Activated naive CD8-positive, alpha-beta T cell treated with anti-CD3 and anti-CD28 coated beads, Interleukin-2, amount 50 U/mL, for 24 hours (primary cell): ENCODE results near the gene TRIP13.

Experiments used
- ATAC-seq: fragments of 150-1000 bp; cut with Tn5 transposase; one replicate; pipeline ENCODE4 v1.10.0; 2021
- DNase-seq: peaks from one replicate; pipeline ENCODE4 v3.0.0; 2021
- H3K27ac Mint-ChIP-seq: one replicate; pipeline ENCODE4 v1.8.0; 2021; ENCODE audit warnings: mild to moderate bottlenecking, mixed read lengths
- H3K27me3 Mint-ChIP-seq: one replicate; pipeline ENCODE4 v1.8.0; 2021; ENCODE audit warnings: mixed read lengths
- H3K36me3 Mint-ChIP-seq: one replicate; pipeline ENCODE4 v1.8.0; 2021; ENCODE audit warnings: low read depth, mixed read lengths
- H3K4me1 Mint-ChIP-seq: one replicate; pipeline ENCODE4 v1.8.0; 2021; ENCODE audit warnings: mixed read lengths
- H3K4me3 Mint-ChIP-seq: one replicate; pipeline ENCODE4 v1.8.0; 2021; ENCODE audit warnings: mild to moderate bottlenecking, moderate library complexity, mixed read lengths
- H3K9me3 Mint-ChIP-seq: one replicate; pipeline ENCODE4 v1.8.0; 2021; ENCODE audit warnings: mixed read lengths

Gene TRIP13

DNA sequence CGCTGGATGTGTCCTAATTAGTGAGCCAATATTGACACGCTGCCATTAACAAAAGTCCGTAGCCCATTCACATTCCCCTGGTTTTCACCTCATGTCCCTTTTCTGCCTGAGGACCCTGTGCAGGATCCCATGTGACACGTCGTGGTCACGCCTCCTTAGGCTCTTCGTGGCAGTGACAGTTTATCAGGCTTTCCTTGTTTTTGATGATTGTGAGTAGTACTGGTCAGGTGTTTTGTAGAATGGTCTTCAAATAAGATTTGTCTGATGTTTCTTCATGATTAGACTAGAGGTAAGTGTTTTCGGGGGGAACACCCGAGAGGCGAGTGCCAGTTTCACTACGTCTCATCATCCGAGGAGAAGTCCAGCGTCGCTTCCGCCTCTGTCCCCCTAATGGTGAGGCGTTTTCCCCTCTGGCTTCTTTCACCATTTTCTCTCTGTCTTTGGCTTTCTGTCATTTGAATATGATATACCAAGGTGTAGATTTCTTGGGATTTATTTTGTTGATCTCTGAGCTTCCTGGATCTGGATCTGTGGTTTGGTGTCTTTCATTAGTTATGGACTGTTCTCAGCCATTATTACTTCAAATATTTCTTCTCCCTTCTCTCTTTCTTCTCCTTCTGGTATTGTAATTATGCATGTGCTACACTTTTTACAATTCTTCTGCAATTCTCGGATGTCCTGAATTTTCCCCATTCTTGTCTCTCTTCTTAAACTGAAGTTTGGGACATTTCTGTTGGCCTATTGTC lies 57.3 kb downstream of the TRIP13 start:
- Mint-ChIP-seq H3K4me1 (peaks cover under 1% of the 10 kb centered on the region), H3K4me3 (no peak overlapping the region), H3K36me3 (no peaks in the 10 kb centered on the region), H3K27me3 (peaks cover 75% of the 10 kb centered on the region), H3K9me3 (no peaks in the 10 kb centered on the region), H3K27ac (no peak overlapping the region)
- DNase-seq (no peak), ATAC-seq (no peak)

- ATAC-seq (no peak), DNase-seq (no peak)
- H3K4me1 Mint-ChIP-seq: peaks cover 18% of the 10 kb centered on the region
- H3K9me3 Mint-ChIP-seq: no peaks in the 10 kb centered on the region
- H3K27me3 Mint-ChIP-seq: peaks cover 71% of the 10 kb centered on the region
- H3K4me3 Mint-ChIP-seq: no peak overlapping the region
- no peak overlapping the region for H3K27ac Mint-ChIP-seq
- H3K36me3 Mint-ChIP-seq: no peaks in the 10 kb centered on the region
Measured at GRCh38 chr5:951940-952596, 59.4 kb downstream of the TRIP13 start.

- no peak overlapping the region for H3K27ac Mint-ChIP-seq
- peaks cover 65% of the 10 kb centered on the region for H3K27me3 Mint-ChIP-seq
- no peaks in the 10 kb centered on the region for H3K36me3 Mint-ChIP-seq
- no peaks in the 10 kb centered on the region for H3K9me3 Mint-ChIP-seq
- peaks cover 24% of the 10 kb centered on the region for H3K4me1 Mint-ChIP-seq
- ATAC-seq: no peak
- H3K4me3 Mint-ChIP-seq: no peak overlapping the region
- no peak for DNase-seq
Measured at GRCh38 chr5:952597-953271, 60.0 kb downstream of the TRIP13 start.

GRCh38 chr5:953535-954449 lies 61.1 kb downstream of the TRIP13 start:
- DNase-seq (no peak), ATAC-seq (no peak)
- H3K27me3 Mint-ChIP-seq: peaks cover 60% of the 10 kb centered on the region
- H3K36me3 Mint-ChIP-seq: no peaks in the 10 kb centered on the region
- H3K4me1 Mint-ChIP-seq: peaks cover 27% of the 10 kb centered on the region
- no peak overlapping the region for H3K4me3 Mint-ChIP-seq
- no peaks in the 10 kb centered on the region for H3K9me3 Mint-ChIP-seq
- no peak overlapping the region for H3K27ac Mint-ChIP-seq

DNA sequence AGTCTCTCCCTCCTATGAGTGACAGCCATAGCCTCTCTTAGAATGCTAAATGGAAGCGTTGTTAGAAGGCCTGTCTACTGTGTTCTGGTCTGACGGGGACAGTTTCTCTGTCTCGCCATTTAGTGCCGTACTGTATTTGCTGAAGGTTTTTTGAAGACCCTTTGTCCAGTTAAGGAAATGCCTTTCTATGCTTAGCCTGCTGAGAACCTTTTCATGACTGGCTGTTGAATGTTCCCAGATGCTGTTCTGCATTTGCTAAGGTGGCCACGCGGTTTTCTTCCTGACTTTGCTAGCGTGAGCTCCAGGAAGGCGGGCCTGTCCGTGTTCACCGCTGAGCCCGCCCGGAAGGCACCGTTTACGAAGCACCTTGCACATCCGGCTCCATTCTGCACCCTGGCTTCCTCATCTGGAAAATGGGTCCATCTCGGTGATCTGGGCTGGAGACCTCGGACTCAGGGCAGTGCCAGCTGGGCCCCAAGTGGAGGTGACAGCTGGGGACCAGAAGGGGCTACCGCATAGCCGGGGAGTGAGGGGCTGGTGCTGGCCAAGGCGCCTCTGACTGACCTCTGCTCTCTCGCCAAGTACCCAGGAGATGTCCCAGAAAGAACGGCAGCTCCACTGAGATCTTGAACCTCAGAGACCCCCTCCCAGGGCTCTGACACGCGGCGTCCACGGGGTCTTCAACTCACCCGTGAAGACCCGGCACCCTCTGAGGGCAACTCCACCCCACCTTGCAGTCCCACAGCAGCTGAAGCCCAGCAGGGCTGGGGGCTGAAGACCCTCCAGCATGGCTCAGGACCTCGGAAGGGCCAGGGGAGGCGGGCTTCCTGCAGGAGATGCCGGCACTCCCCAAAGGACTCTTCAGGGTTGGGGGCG lies 63.4 kb downstream of the TRIP13 start:
- no peaks in the 10 kb centered on the region for H3K36me3 Mint-ChIP-seq
- peaks cover 33% of the 10 kb centered on the region for H3K4me1 Mint-ChIP-seq
- H3K4me3 Mint-ChIP-seq: no peak overlapping the region
- no peaks in the 10 kb centered on the region for H3K9me3 Mint-ChIP-seq
- H3K27me3 Mint-ChIP-seq: peaks cover 53% of the 10 kb centered on the region
- H3K27ac Mint-ChIP-seq: no peak overlapping the region
- ATAC-seq: no peak
- DNase-seq: no peak

DNA sequence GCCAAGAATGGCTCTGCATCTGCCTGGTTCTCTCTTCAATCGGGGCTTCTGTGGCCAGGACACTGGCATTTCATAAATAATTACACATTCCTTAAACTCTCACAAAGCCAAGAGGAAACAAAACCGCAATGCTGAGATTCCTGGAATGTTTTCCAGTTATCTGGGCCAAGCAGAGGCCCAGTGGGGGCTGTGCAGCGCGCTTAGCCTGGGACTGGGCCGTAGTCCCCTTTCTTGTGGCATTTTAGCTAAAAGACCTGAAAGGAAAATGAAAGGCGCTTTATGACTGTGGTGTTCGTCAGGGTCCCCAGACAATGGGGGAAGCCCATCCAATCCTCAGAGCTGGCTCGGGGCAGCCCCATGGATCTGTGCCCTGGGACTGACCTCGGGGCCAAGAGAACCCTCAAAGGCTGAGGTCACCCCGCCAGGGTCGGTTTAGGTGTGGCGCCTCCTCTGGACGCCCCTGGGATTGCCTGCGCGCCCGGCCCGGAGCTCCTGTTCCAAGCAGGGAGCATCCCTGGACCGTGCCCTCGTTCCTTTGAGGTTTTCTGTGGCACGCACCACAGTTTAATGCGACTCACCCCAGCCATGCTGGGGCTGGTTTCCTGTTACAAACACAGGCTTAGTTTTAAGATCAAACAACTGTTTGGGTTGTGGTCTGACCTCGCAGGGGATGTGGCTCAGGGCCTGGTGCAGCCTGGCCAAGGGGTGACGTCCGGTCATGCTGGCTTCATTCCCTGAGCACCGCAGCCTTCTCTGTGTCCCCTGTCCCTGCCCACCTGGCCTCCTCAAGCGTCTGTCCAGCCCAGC lies 64.5 kb downstream of the TRIP13 start:
- H3K36me3 Mint-ChIP-seq: no peaks in the 10 kb centered on the region
- peaks cover 33% of the 10 kb centered on the region for H3K4me1 Mint-ChIP-seq
- DNase-seq (peak; percentile 64), ATAC-seq (peak; percentile 91)
- peaks cover 47% of the 10 kb centered on the region for H3K27me3 Mint-ChIP-seq
- peak overlapping the region; percentile 29 for H3K4me3 Mint-ChIP-seq
- no peaks in the 10 kb centered on the region for H3K9me3 Mint-ChIP-seq
- peak overlapping the region; percentile 72 for H3K27ac Mint-ChIP-seq

- Mint-ChIP-seq H3K9me3 (no peaks in the 10 kb centered on the region), H3K27ac (peak overlapping the region; percentile 72), H3K4me3 (no peak overlapping the region), H3K27me3 (peaks cover 42% of the 10 kb centered on the region), H3K4me1 (peaks cover 34% of the 10 kb centered on the region), H3K36me3 (no peaks in the 10 kb centered on the region)
- ATAC-seq: no peak
- no peak for DNase-seq
Measured at GRCh38 chr5:957748-958485, 65.2 kb downstream of the TRIP13 start.

DNA sequence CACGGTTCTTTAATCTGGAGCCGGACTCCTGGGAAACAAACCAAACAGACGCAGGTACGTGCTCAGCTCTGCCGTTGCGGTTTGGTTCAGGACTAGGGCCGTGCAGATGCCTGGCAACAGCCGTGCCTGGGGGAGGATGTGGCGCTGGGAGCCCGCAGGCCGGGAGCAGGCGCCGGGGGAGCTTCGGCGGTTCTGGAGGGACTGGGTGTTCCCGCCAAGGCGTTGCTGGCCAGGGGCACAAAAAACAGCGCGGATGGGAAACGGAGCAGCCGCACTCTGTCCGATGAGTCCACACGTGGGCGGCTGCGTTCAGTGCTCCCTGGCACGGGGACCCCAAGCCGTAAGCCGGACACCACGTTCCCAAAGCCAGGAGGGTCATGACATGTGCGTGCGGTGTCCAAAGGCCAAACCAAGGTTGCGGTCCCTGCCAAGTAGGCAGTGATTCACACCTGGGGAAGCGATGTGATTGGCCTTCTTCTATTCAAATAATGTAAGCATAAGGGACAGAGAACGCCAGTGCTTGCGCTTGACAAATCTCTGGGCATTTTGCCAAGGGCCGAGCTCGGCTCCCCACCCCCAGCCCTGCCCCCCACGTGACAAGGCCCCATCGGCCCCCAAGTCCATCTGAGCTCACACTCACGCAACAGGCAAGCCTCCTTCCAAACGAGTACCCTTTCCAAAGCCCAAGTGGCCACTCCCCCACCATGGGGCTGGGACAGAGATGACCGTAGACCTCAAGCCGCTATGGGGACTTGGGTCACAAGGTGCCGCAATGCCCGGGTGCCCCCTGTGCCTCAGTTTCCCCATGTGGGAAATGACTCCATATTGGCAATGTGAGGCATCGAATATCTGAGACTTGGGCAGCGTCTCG lies 66.3 kb downstream of the TRIP13 start:
- ATAC-seq (no peak), DNase-seq (no peak)
- peaks cover 32% of the 10 kb centered on the region for H3K27me3 Mint-ChIP-seq
- no peaks in the 10 kb centered on the region for H3K36me3 Mint-ChIP-seq
- H3K27ac Mint-ChIP-seq: no peak overlapping the region
- peaks cover 44% of the 10 kb centered on the region for H3K4me1 Mint-ChIP-seq
- no peak overlapping the region for H3K4me3 Mint-ChIP-seq
- H3K9me3 Mint-ChIP-seq: no peaks in the 10 kb centered on the region

GRCh38 chr5:959581-960531 lies 67.2 kb downstream of the TRIP13 start:
- DNase-seq: no peak
- H3K27me3 Mint-ChIP-seq: peaks cover 31% of the 10 kb centered on the region
- no peak for ATAC-seq
- peaks cover 53% of the 10 kb centered on the region for H3K4me1 Mint-ChIP-seq
- no peak overlapping the region for H3K4me3 Mint-ChIP-seq
- no peak overlapping the region for H3K27ac Mint-ChIP-seq
- no peaks in the 10 kb centered on the region for H3K9me3 Mint-ChIP-seq
- H3K36me3 Mint-ChIP-seq: no peaks in the 10 kb centered on the region

DNA sequence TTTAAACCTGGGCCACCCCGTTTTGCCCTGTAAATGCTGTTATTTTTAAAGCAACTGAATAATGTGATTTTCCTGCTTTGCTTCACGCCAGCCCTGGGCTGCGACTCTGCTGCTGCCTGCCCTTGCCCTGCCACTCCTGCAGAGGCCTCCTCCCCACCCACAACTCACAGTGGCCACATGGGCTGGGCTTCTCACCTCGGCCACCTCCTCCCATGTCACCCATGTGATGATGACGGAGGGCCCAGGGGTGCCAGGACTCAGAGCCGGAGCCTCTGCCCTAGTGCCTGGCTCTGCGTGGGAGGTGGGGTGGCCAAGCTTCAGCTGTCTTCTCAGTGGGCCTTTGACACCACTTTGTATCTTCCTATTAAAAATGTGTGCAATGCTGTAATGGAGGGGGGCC lies 67.9 kb downstream of the TRIP13 start:
- H3K4me1 Mint-ChIP-seq: peaks cover 50% of the 10 kb centered on the region

More for the DNA sequence above, 67.9 kb downstream of the TRIP13 start:
- H3K27ac Mint-ChIP-seq: no peak overlapping the region
- no peaks in the 10 kb centered on the region for H3K9me3 Mint-ChIP-seq
- H3K36me3 Mint-ChIP-seq: no peaks in the 10 kb centered on the region
- ATAC-seq (no peak), DNase-seq (no peak)
- H3K27me3 Mint-ChIP-seq: peaks cover 30% of the 10 kb centered on the region
- H3K4me3 Mint-ChIP-seq: no peak overlapping the region
